LNCaP clone FGC (cell line): Measurements from ENCODE around the gene STUB1.

Experiments used
- DNase-seq: peaks from one replicate; pipeline ENCODE4 v3.0.0-alpha.2; 2011; ENCODE audit warnings: low read depth
- H3K4me3 ChIP-seq: 2 replicates; pipeline ENCODE4 v1.5.1; 2011; ENCODE audit warnings: mild to moderate bottlenecking, low read depth, low read length, control low read depth
- CTCF ChIP-seq: IDR thresholded peaks from 2 replicates; pipeline ENCODE4 v1.5.1; 2012; ENCODE audit warnings: mild to moderate bottlenecking; ENCODE audit not compliant: control insufficient read depth, insufficient read depth; ENCODE audit errors: extremely low read depth

STUB1 gene

GRCh38 chr16:681746-682427 is 1.7 kb downstream of the STUB1 start:
- TF ChIP-seq CTCF: no peak
- no peak for DNase-seq
- H3K4me3 ChIP-seq: peak overlapping the region; percentile 72

DNA sequence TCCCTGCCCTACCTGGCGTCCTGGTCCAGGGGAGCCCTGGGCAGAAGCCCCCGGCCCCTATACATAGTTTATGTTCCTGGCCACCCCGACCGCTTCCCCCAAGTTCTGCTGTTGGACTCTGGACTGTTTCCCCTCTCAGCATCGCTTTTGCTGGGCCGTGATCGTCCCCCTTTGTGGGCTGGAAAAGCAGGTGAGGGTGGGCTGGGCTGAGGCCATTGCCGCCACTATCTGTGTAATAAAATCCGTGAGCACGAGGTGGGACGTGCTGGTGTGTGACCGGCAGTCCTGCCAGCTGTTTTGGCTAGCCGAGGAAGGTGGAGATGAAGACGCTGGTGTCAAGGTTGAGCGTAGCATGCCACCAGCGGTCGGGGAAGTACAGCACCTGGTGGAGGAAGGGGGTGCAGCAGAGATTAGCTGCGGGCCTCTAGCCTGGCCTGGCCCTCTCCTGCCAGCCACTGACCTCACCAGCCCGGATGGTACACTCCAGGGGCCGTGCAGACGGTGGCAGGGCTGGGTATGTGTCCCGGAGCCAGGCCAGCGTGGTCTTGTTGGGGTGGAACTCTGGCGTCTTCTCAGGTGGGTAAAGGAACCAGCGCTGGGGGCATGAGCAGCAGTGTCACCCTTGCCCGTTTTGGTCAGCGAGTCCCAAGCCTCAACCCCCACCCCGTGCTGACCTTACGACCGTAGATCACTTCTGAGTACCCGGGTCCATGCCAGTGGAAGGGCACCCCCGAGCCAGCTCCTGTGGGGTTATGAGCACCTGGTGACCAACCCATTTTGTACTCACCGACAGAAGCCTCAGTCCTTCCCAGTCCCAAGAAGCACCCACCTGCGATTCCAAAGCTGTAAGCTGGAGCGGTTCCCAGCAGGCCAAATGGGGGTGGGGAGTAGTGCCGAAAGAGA is 2.5 kb downstream of the STUB1 start:
- no peak for TF ChIP-seq CTCF
- H3K4me3 ChIP-seq: peak overlapping the region; percentile 72
- DNase-seq: no peak

GRCh38 chr16:683396-684070 is 3.3 kb downstream of the STUB1 start:
- TF ChIP-seq CTCF: no peak
- DNase-seq: no peak
- peak overlapping the region; percentile 72 for H3K4me3 ChIP-seq

- peak; percentile 83 for DNase-seq
- H3K4me3 ChIP-seq: peak within 1 kb of the TSS; percentile 72
- TF ChIP-seq CTCF: no peak
Observed at GRCh38 chr16:684071-684794, 4.0 kb downstream of the STUB1 start, which contains the start of gene JMJD8. Gene JMJD8, minus strand, starts transcription at chr16:684334. Its CDS starts 15 bp downstream, at chr16:684319.

GRCh38 chr16:684961-685696 is 4.9 kb downstream of the STUB1 start:
- DNase-seq: no peak
- peak overlapping the region; percentile 72 for H3K4me3 ChIP-seq
- TF ChIP-seq CTCF: no peak

DNA sequence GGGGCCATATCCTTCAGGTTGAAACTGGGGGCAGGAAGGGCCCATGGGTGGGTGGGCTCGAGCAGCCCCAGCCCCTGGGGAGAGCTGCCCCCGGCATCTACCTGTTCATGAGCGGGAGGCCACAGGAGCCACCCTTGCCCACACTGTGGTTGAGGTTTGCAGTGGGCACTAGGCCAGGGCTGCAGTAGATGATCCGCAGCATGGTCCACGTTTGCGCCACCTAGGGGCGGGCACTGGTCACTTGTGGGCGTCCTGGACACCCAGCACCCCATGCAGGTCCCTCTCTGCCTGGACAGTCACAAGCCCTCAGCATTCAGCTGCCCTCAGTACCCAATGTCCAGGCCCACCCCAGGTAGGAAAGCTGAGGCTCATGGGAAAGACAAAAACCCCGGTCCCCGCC is 5.8 kb downstream of the STUB1 start:
- no peak overlapping the region for H3K4me3 ChIP-seq
- DNase-seq: no peak
- TF ChIP-seq CTCF: peak; percentile 84
